Mesodermal cell (in vitro differentiated cells): ENCODE results near the gene MYO5A.
"Not testable (repeated sequence)": the region's sequence is repeated elsewhere in the genome, so short reads cannot be mapped to it uniquely, and the experiment has no call there.

Source experiments
- H3K27ac ChIP-seq: 2 replicates; pipeline ENCODE4 v1.7.0; 2013; ENCODE audit warnings: mild to moderate bottlenecking, low read depth, low read length, moderate library complexity; ENCODE audit not compliant: severe bottlenecking
- H3K36me3 ChIP-seq: 2 replicates; pipeline ENCODE4 v1.7.1; 2013; ENCODE audit warnings: mild to moderate bottlenecking, low read length, moderate library complexity; ENCODE audit not compliant: control insufficient read depth, insufficient read depth
- H3K4me1 ChIP-seq: one replicate; pipeline ENCODE4 v1.7.1; 2013; ENCODE audit warnings: mild to moderate bottlenecking, low read length; ENCODE audit not compliant: insufficient read depth, control insufficient read depth, poor library complexity, severe bottlenecking
- H3K4me3 ChIP-seq: 2 replicates; pipeline ENCODE4 v1.7.0; 2013; ENCODE audit warnings: low read length, control low read depth, mild to moderate bottlenecking; ENCODE audit not compliant: insufficient read depth, poor library complexity, severe bottlenecking; ENCODE audit errors: extremely low read depth
- H3K9me3 ChIP-seq: 2 replicates; pipeline ENCODE4 v1.7.1; 2013; ENCODE audit warnings: mild to moderate bottlenecking, low read length, moderate library complexity; ENCODE audit not compliant: control insufficient read depth
- WGBS, 2 experiments: methylation state at CpG; one replicate each; pipeline ENCODE4 v1.1.5; 2013; ENCODE audit warnings: missing lambda C conversion rate in 2 of 2; ENCODE audit not compliant: insufficient coverage in 2 of 2; 5-methylcytosine and 5-hydroxymethylcytosine counted together

Gene MYO5A

GRCh38 chr15:52462806-52463360, 65.8 kb downstream of the MYO5A start:
- Histone ChIP-seq H3K4me1 (no peaks in the 10 kb centered on the region), H3K36me3 (no peaks in the 10 kb centered on the region), H3K9me3 (no peaks in the 10 kb centered on the region), H3K4me3 (no peak overlapping the region), H3K27ac (no peak overlapping the region)
- 86 to 100% methylated on average over 1 to 2 of the region's 6 CpGs for WGBS, 2 experiments

- H3K36me3 ChIP-seq, H3K9me3 ChIP-seq, H3K27ac ChIP-seq, H3K4me3 ChIP-seq, H3K4me1 ChIP-seq: not testable (repeated sequence)
- 96 to 100% methylated on average over 4 to 22 of the region's 31 CpGs for WGBS, 2 experiments
Measured at GRCh38 chr15:52459701-52460100, 69.0 kb downstream of the MYO5A start.

GRCh38 chr15:52459265-52459664, 69.4 kb downstream of the MYO5A start:
- H3K9me3 ChIP-seq, H3K36me3 ChIP-seq, H3K4me1 ChIP-seq, H3K4me3 ChIP-seq, H3K27ac ChIP-seq: not testable (repeated sequence)
- WGBS, 2 experiments: 97 to 100% methylated on average over 3 to 6 of the region's 9 CpGs

- Histone ChIP-seq H3K36me3 (no peaks in the 10 kb centered on the region), H3K9me3 (peaks cover 17% of the 10 kb centered on the region), H3K4me3 (no peak overlapping the region), H3K4me1 (no peaks in the 10 kb centered on the region), H3K27ac (no peak overlapping the region)
- 90 to 100% methylated on average over 1 to 3 of the region's 6 CpGs for WGBS, 2 experiments
Measured at GRCh38 chr15:52448011-52448890, 80.4 kb downstream of the MYO5A start.

GRCh38 chr15:52445954-52446353, 82.7 kb downstream of the MYO5A start:
- peaks cover 5% of the 10 kb centered on the region for H3K4me1 ChIP-seq
- no peak overlapping the region for H3K27ac ChIP-seq
- peaks cover 17% of the 10 kb centered on the region for H3K9me3 ChIP-seq
- H3K4me3 ChIP-seq: no peak overlapping the region
- 88 to 94% methylated on average over 2 to 3 of the region's 3 CpGs for WGBS, 2 experiments
- H3K36me3 ChIP-seq: no peaks in the 10 kb centered on the region

GRCh38 chr15:52445553-52445952, 83.1 kb downstream of the MYO5A start:
- H3K27ac ChIP-seq: no peak overlapping the region
- WGBS, 2 experiments: 93 to 94% methylated on average over 7 of the region's 7 CpGs
- H3K4me1 ChIP-seq: peaks cover 5% of the 10 kb centered on the region
- H3K4me3 ChIP-seq: no peak overlapping the region
- peaks cover 17% of the 10 kb centered on the region for H3K9me3 ChIP-seq
- H3K36me3 ChIP-seq: no peaks in the 10 kb centered on the region

- not testable (repeated sequence) for H3K36me3 ChIP-seq, H3K4me3 ChIP-seq, H3K4me1 ChIP-seq, H3K27ac ChIP-seq
- H3K9me3 ChIP-seq: peaks cover 17% of the 10 kb centered on the region
- 77 to 92% methylated on average over 5 to 6 of the region's 6 CpGs for WGBS, 2 experiments
Measured at GRCh38 chr15:52443205-52443604, 85.5 kb downstream of the MYO5A start.

GRCh38 chr15:52441841-52442240, 86.8 kb downstream of the MYO5A start:
- H3K9me3 ChIP-seq: peaks cover 17% of the 10 kb centered on the region
- H3K27ac ChIP-seq: no peak overlapping the region
- peaks cover 5% of the 10 kb centered on the region for H3K4me1 ChIP-seq
- no CpG with 5 or more reads among the region's 2 CpGs for WGBS, 2 experiments
- H3K36me3 ChIP-seq: no peaks in the 10 kb centered on the region
- no peak overlapping the region for H3K4me3 ChIP-seq

- Histone ChIP-seq H3K9me3 (peaks cover 8% of the 10 kb centered on the region), H3K36me3 (no peaks in the 10 kb centered on the region), H3K4me3 (no peak overlapping the region), H3K4me1 (peaks cover 5% of the 10 kb centered on the region), H3K27ac (no peak overlapping the region)
- no CpG with 5 or more reads among the region's 2 CpGs for WGBS, 2 experiments
Measured at GRCh38 chr15:52440946-52441345, 87.7 kb downstream of the MYO5A start.

GRCh38 chr15:52440414-52440813, 88.3 kb downstream of the MYO5A start:
- H3K27ac ChIP-seq: no peak overlapping the region
- H3K4me1 ChIP-seq: peaks cover 5% of the 10 kb centered on the region
- 89 to 91% methylated on average over 4 of the region's 4 CpGs for WGBS, 2 experiments
- peaks cover 5% of the 10 kb centered on the region for H3K9me3 ChIP-seq
- H3K36me3 ChIP-seq: no peaks in the 10 kb centered on the region
- H3K4me3 ChIP-seq: no peak overlapping the region

GRCh38 chr15:52439470-52439869, 89.2 kb downstream of the MYO5A start:
- Histone ChIP-seq H3K36me3 (no peaks in the 10 kb centered on the region), H3K9me3 (no peaks in the 10 kb centered on the region), H3K27ac (no peak overlapping the region)

More at GRCh38 chr15:52439470-52439869, 89.2 kb downstream of the MYO5A start:
- Histone ChIP-seq H3K4me1 (peaks cover 5% of the 10 kb centered on the region), H3K4me3 (no peak overlapping the region)
